OCI-LY3 (cell line): ENCODE results near the gene KPNB1.

Experiments used
- H2AFZ ChIP-seq: fragments of 200-600, 300-600 bp; shearing (Covaris generic); 2 replicates; pipeline ENCODE4 v1.6.0; 2014; ENCODE audit warnings: antibody characterized with exemption, low read depth, low read length
- H3K27ac ChIP-seq: fragments of 200-600, 300-600 bp; sonication (generic); 2 replicates; pipeline ENCODE4 v1.5.1; 2014; ENCODE audit warnings: mild to moderate bottlenecking, low read length, moderate library complexity, mixed read lengths
- H3K27me3 ChIP-seq: fragments of 200-600, 300-600 bp; sonication (generic); 2 replicates; pipeline ENCODE4 v1.6.1; 2014; ENCODE audit warnings: low read depth, low read length, mixed read lengths
- H3K36me3 ChIP-seq: fragments of 200-600, 300-600 bp; sonication (generic); replicated peaks from 2 replicates; pipeline ENCODE3; 2014; ENCODE audit warnings: low read depth, low read length, mixed read lengths
- H3K4me1 ChIP-seq: fragments of 300-600, 200-600 bp; sonication (generic); 2 replicates; pipeline ENCODE4 v1.6.1; 2014; ENCODE audit warnings: low read length, mixed read lengths
- H3K4me2 ChIP-seq: fragments of 200-600, 300-600 bp; sonication (generic); 2 replicates; pipeline ENCODE4 v1.6.1; 2014; ENCODE audit warnings: low read length, mixed read lengths
- H3K4me3 ChIP-seq: fragments of 300-600, 200-600 bp; sonication (generic); 2 replicates; pipeline ENCODE4 v1.5.1; 2014; ENCODE audit warnings: antibody characterized with exemption, mild to moderate bottlenecking, low read length, moderate library complexity
- H3K79me2 ChIP-seq: fragments of 300-600, 200-600 bp; shearing (Covaris generic); 2 replicates; pipeline ENCODE4 v1.6.1; 2014; ENCODE audit warnings: mild to moderate bottlenecking, low read length, mixed read lengths
- H3K9ac ChIP-seq: fragments of 300-600, 200-600 bp; shearing (Covaris generic); 2 replicates; pipeline ENCODE4 v1.6.0; 2014; ENCODE audit warnings: mild to moderate bottlenecking, low read length, moderate library complexity
- H3K9me3 ChIP-seq: fragments of 200-600, 300-600 bp; shearing (Covaris generic); 2 replicates; pipeline ENCODE4 v1.6.1; 2014; ENCODE audit warnings: low read length, mixed read lengths; ENCODE audit not compliant: insufficient read depth
- H4K20me1 ChIP-seq: fragments of 200-600, 300-600 bp; sonication (generic); 2 replicates; pipeline ENCODE4 v1.6.1; 2016; ENCODE audit warnings: low read length, mixed read lengths; ENCODE audit not compliant: insufficient read depth
- EZH2phosphoT487 ChIP-seq: fragments of 200-600 bp; shearing (Covaris generic); IDR thresholded peaks from 2 replicates; pipeline ENCODE4 v1.6.1; 2018; ENCODE audit warnings: antibody characterized with exemption, mixed run types, low read depth
- TF ChIP-seq, protein P1 (sequence below): fragments of 200-600, 300-600 bp; sonication (generic); IDR thresholded peaks from 2 replicates; pipeline ENCODE4 v1.5.1; 2014; ENCODE audit warnings: antibody characterized with exemption, low read length, low read depth

KPNB1 gene

DNA sequence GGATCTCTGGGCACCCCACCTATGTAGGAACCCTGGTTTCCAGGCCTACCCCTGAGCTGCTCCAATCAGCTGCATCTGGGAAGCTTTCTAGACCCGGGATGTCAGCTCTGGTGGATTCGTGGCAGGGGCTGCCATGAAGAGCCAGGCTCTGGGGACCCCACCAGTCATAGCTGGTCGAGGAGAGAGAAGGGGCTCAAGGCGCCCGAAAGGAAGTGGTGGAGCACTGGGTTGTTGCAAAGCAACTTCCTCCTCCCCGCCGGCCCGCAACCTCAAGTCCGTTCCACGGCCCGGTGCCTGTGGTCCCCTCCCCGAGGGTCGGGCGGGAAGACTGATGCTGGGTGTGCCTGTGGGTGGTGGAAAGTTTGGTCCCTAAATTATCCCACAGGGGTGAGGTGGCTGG is 54.4 kb downstream of the KPNB1 start:
- Histone ChIP-seq H3K4me2 (no peak overlapping the region), H3K36me3 (no peaks in the 10 kb centered on the region), H3K4me1 (peaks cover 10% of the 10 kb centered on the region; the same call in 1 of the 2 replicates), H3K9me3 (no peaks in the 10 kb centered on the region), H3K27me3 (peaks cover 50% of the 10 kb centered on the region), H3K79me2 (no peaks in the 10 kb centered on the region), H4K20me1 (no peaks in the 10 kb centered on the region), H3K4me3 (no peak overlapping the region), H2AFZ (no peak overlapping the region), H3K9ac (no peak overlapping the region), H3K27ac (no peak overlapping the region)
- TF ChIP-seq, protein P1, sequence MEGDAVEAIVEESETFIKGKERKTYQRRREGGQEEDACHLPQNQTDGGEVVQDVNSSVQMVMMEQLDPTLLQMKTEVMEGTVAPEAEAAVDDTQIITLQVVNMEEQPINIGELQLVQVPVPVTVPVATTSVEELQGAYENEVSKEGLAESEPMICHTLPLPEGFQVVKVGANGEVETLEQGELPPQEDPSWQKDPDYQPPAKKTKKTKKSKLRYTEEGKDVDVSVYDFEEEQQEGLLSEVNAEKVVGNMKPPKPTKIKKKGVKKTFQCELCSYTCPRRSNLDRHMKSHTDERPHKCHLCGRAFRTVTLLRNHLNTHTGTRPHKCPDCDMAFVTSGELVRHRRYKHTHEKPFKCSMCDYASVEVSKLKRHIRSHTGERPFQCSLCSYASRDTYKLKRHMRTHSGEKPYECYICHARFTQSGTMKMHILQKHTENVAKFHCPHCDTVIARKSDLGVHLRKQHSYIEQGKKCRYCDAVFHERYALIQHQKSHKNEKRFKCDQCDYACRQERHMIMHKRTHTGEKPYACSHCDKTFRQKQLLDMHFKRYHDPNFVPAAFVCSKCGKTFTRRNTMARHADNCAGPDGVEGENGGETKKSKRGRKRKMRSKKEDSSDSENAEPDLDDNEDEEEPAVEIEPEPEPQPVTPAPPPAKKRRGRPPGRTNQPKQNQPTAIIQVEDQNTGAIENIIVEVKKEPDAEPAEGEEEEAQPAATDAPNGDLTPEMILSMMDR = no peak
- TF ChIP-seq EZH2phosphoT487 = no peak

DNA sequence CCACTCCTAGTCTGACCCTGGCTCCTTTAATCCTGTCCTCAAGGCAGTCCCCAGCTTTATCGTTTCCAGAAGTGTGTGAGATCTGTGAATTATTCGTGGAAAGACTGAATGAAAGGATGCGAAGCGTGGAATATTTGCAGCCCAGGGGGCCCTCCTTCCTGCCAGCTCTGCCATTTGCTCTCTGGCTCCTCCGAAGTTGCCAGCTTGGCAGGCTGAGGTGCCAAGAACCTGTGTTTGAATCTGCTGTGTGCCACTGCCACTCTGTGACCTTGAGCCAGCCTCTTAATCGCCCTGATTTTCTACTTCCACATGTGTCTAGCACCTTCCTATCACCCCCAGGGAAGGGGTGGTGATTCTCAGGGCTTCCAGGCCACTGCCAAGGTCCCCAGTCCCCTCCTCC is 55.0 kb downstream of the KPNB1 start:
- no peaks in the 10 kb centered on the region for H4K20me1 ChIP-seq
- H3K27ac ChIP-seq = no peak overlapping the region
- no peaks in the 10 kb centered on the region for H3K36me3 ChIP-seq
- H3K27me3 ChIP-seq = peaks cover 50% of the 10 kb centered on the region
- no peak overlapping the region for H2AFZ ChIP-seq
- no peak overlapping the region for H3K9ac ChIP-seq
- H3K4me3 ChIP-seq = no peak overlapping the region
- no peak overlapping the region for H3K4me2 ChIP-seq
- no peak for TF ChIP-seq EZH2phosphoT487
- TF ChIP-seq, protein P1 = no peak
- H3K9me3 ChIP-seq = no peaks in the 10 kb centered on the region
- no peaks in the 10 kb centered on the region for H3K79me2 ChIP-seq
- peaks cover 10% of the 10 kb centered on the region; the same call in 1 of the 2 replicates for H3K4me1 ChIP-seq

DNA sequence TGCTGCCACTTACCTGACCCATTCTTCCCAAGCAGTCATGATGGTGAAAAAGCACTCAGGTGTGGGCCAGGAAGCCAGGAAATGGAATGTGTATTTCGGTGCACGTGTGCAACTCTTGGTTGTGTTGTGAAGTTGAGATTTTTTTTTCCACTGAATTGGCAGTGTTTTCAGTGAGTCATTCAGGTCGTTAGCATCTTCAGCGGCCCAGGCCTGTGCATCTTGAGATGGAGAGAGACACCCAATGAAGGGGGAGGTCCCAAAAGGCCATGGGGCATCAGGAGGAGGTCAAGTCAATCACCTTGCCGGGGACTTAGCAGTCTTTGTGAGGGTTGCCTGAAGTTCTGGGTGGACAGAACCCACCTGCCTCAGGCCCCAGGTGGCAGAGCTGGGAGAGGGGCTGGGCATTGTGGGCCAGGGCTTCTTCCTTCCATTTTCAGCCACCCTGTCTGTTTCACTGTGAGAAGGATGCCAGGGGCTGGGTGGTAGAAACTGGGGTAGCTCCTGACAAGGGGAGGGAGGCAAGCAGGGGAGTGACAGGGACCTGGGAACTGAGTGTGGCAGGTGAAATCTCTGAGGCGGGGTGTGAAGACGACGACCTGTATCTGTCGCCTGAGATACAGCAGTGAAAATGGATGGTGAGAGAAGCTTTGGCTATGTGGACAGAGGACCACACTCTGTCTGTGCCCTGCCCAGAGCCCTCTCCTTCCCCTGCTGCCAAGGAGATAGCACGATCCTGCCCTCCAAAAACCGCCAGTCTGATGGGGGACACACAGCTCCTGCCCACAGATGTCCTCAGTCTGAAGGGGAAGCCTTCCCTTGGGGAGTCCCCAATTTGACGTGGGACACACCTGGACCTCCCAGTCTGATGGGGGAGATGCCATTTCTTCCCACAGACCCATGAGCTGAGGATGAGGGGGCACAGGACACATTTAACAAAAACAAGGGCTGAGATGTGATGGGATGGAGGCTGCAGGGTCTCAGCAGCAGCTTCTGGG is 56.1 kb downstream of the KPNB1 start:
- TF ChIP-seq, protein P1 = no peak
- TF ChIP-seq EZH2phosphoT487 = no peak
- Histone ChIP-seq H4K20me1 (no peaks in the 10 kb centered on the region), H2AFZ (no peak overlapping the region), H3K27ac (no peak overlapping the region), H3K79me2 (no peaks in the 10 kb centered on the region), H3K9ac (no peak overlapping the region), H3K4me1 (peaks cover 10% of the 10 kb centered on the region; the same call in 1 of the 2 replicates), H3K36me3 (no peaks in the 10 kb centered on the region), H3K4me2 (no peak overlapping the region), H3K9me3 (no peaks in the 10 kb centered on the region), H3K4me3 (no peak overlapping the region), H3K27me3 (peaks cover 50% of the 10 kb centered on the region)

DNA sequence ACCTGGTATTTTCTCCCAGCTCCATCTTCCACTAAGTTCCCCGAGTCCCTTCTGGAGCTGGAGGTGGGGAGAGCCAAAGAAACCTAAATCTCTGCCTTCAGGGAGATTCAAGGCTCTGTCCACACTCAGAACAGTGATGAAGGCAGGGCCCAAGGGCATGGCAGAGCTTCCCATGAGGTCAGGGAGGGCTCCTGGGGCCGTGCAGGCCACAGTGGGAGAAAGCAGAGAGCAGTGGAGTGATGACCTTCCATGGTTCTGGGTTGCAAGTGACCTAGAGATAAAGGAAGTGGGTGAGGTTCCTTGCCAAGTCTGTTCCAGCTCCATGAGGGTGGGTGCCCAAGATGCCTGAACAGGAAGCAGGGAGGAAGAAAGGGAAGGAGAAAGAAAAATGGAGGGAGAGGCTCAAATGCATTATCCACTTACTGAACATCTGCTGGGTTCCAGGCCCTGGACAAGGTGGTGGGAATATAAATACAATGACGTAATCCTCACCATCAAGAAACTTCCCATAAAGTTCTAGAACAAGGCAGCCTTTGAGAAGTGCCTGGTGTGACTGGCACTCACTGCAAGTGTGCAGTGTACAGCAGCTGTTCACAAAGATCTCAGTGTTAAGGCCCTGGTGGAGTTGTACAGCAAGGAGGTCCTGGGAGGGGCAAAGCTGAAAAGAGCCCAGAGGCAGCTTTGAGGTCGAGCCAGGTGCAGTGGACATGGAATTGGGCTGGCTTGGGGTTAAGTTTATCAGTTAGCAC is 57.5 kb downstream of the KPNB1 start:
- H3K27me3 ChIP-seq = peaks cover 57% of the 10 kb centered on the region

More for the DNA sequence above, 57.5 kb downstream of the KPNB1 start:
- no peak overlapping the region for H3K27ac ChIP-seq
- peaks cover 6% of the 10 kb centered on the region; the same call in 1 of the 2 replicates for H4K20me1 ChIP-seq
- no peak overlapping the region for H3K4me2 ChIP-seq
- no peaks in the 10 kb centered on the region for H3K9me3 ChIP-seq
- H3K9ac ChIP-seq = no peak overlapping the region
- H3K79me2 ChIP-seq = no peaks in the 10 kb centered on the region
- H3K36me3 ChIP-seq = no peaks in the 10 kb centered on the region
- TF ChIP-seq, protein P1 = no peak
- no peak overlapping the region for H3K4me3 ChIP-seq
- peaks cover 14% of the 10 kb centered on the region; the same call in 1 of the 2 replicates for H3K4me1 ChIP-seq
- no peak overlapping the region for H2AFZ ChIP-seq
